Naive thymus-derived CD4-positive, alpha-beta T cell (primary cell): ENCODE results near the gene LDB2. TPM values are rescaled to one million over a fixed set of nuclear protein-coding genes. Genes with fewer than 3 reads are reported as not detected.
"Not testable (repeated sequence)": the region's sequence is repeated elsewhere in the genome, so short reads cannot be mapped to it uniquely, and the experiment has no call there.

Experiments
- ATAC-seq: fragments of 150-1000 bp; cut with Tn5 transposase; 2 replicates; pipeline ENCODE4 v1.10.0; 2021; ENCODE audit warnings: mild to moderate bottlenecking, moderate library complexity
- CTCF ChIA-PET: fragments of 350-600 bp; sonication (Branson Sonifier 250); formaldehyde crosslinking; loops from one replicate; lab custom pipeline; 2021; ENCODE audit warnings: antibody characterized with exemption; lab: Charles Lee
- POLR2A ChIA-PET: fragments of 350-600 bp; sonication (Branson Sonifier 250); formaldehyde crosslinking; loops from one replicate; lab custom pipeline; 2021; ENCODE audit warnings: antibody characterized with exemption, inconsistent platforms; lab: Charles Lee
- DNase-seq, 9 donors: peaks; one replicate each; pipeline versions ENCODE4 v3.0.0 to v3.0.0-alpha.2; 2020 to 2022; ENCODE audit warnings: mixed read lengths in 1 of 9
- H3K27ac ChIP-seq: one replicate; pipeline ENCODE4 v1.7.0; 2013; ENCODE audit warnings: mild to moderate bottlenecking, low read depth, low read length, moderate library complexity
- H3K27me3 ChIP-seq, 2 donors: one replicate each; pipeline ENCODE4 v1.7.0; 2013; ENCODE audit warnings: low read length in 2 of 2, mild to moderate bottlenecking in 2 of 2, moderate library complexity in 2 of 2; ENCODE audit not compliant: control insufficient read depth in 2 of 2, insufficient read depth in 2 of 2
- H3K36me3 ChIP-seq, 3 experiments: 1 replicate in 2 of 3; 2 replicates in 1 of 3; pipeline ENCODE4 v1.7.0; 2013; ENCODE audit warnings: low read length in 3 of 3, mild to moderate bottlenecking in 3 of 3, moderate library complexity in 1 of 3; ENCODE audit not compliant: insufficient read depth in 3 of 3, control insufficient read depth in 2 of 3
- H3K4me1 ChIP-seq, 2 donors: one replicate each; pipeline ENCODE4 v1.7.0; 2013; ENCODE audit warnings: low read length in 2 of 2, mild to moderate bottlenecking in 2 of 2, moderate library complexity in 1 of 2; ENCODE audit not compliant: control insufficient read depth in 2 of 2, insufficient read depth in 2 of 2
- H3K4me3 ChIP-seq: 2 replicates; pipeline ENCODE4 v1.7.0; 2013; ENCODE audit warnings: mild to moderate bottlenecking, low read length
- H3K9me3 ChIP-seq, 3 experiments: 1 replicate in 2 of 3; 2 replicates in 1 of 3; pipeline ENCODE4 v1.7.0; 2013; ENCODE audit warnings: low read length in 3 of 3; ENCODE audit not compliant: control insufficient read depth in 2 of 3
- H3K27ac Mint-ChIP-seq, 9 donors: one replicate each; pipeline ENCODE4 v1.8.0; 2020 to 2022; ENCODE audit warnings: mixed read lengths in 9 of 9, mild to moderate bottlenecking in 8 of 9, moderate library complexity in 5 of 9, inconsistent platforms in 2 of 9
- H3K27me3 Mint-ChIP-seq, 5 donors: one replicate each; pipeline ENCODE4 v1.8.0; 2021 to 2022; ENCODE audit warnings: mixed read lengths in 5 of 5, mild to moderate bottlenecking in 1 of 5
- H3K36me3 Mint-ChIP-seq, 5 donors: one replicate each; pipeline ENCODE4 v1.8.0; 2020 to 2022; ENCODE audit warnings: mixed read lengths in 5 of 5, mild to moderate bottlenecking in 3 of 5, inconsistent platforms in 1 of 5
- H3K4me1 Mint-ChIP-seq, 7 donors: one replicate each; pipeline ENCODE4 v1.8.0; 2020 to 2022; ENCODE audit warnings: mixed read lengths in 7 of 7, mild to moderate bottlenecking in 3 of 7, inconsistent platforms in 1 of 7
- H3K4me3 Mint-ChIP-seq, 10 donors: one replicate each; pipeline ENCODE4 v1.8.0; 2020 to 2022; ENCODE audit warnings: mild to moderate bottlenecking in 10 of 10, mixed read lengths in 10 of 10, moderate library complexity in 6 of 10, inconsistent platforms in 2 of 10
- H3K9me3 Mint-ChIP-seq, 11 donors: one replicate each; pipeline ENCODE4 v1.8.0; 2020 to 2022; ENCODE audit warnings: mixed read lengths in 11 of 11, mild to moderate bottlenecking in 4 of 11, inconsistent platforms in 1 of 11, moderate library complexity in 1 of 11
- intact Hi-C, 2 donors: fragments of 100-400 bp; cut with micrococcal nuclease; formaldehyde crosslinking; loops; one replicate each; pipeline ENCODE4 v1.15.1; 2023
- polyA plus RNA-seq, 2 donors: library from polyadenylated mRNA; unstranded; fragments of 300-500 nt; fragmentation: Illumina TruSeq; gene quantifications; one replicate each; pipeline ENCODE4 v1.2.3, GENCODE V29; 2021
- total RNA-seq, 6 experiments: library from RNA in 5 of 6; stranded (reverse) in 5 of 6; gene quantifications; 1 replicate in 5 of 6; 2 replicates in 1 of 6; pipeline ENCODE4 v1.2.3 and lab custom pipeline; 2021 to 2026

The LDB2 gene
- total and polyA plus RNA-seq, 7 experiments from 2014 or later: 0.29 to 1.5 TPM; not detected in 5

GRCh38 chr4:16523526-16523925, 374.9 kb downstream of the LDB2 start:
- H3K4me3 ChIP-seq, POLR2A ChIA-PET, H3K4me3 Mint-ChIP-seq, H3K9me3 Mint-ChIP-seq, H3K27ac Mint-ChIP-seq, ATAC-seq, H3K4me1 Mint-ChIP-seq, H3K9me3 ChIP-seq, H3K36me3 ChIP-seq, H3K27me3 ChIP-seq, H3K36me3 Mint-ChIP-seq, CTCF ChIA-PET, DNase-seq, H3K27ac ChIP-seq, H3K4me1 ChIP-seq, intact Hi-C loops: not testable (repeated sequence)
- H3K27me3 Mint-ChIP-seq: peaks cover 0 to 15% (median 4%) of the 10 kb centered on the region in 5 donors

- POLR2A ChIA-PET: no interaction called here
Measured at GRCh38 chr4:16521156-16521915, 377.1 kb downstream of the LDB2 start.

GRCh38 chr4:16516796-16517439, 381.5 kb downstream of the LDB2 start:
- POLR2A ChIA-PET: no interaction called here
- no peak for DNase-seq
- Histone ChIP-seq H3K9me3 (no peaks in the 10 kb centered on the region), H3K27ac (no peak overlapping the region), H3K4me1 (no peaks in the 10 kb centered on the region), H3K4me3 (no peak overlapping the region), H3K27me3 (no peaks in the 10 kb centered on the region), H3K36me3 (no peaks in the 10 kb centered on the region)
- intact Hi-C loops: no loop called here
- peaks cover 0 to 3% (median 0%) of the 10 kb centered on the region in 5 donors for H3K27me3 Mint-ChIP-seq
- no peaks in the 10 kb centered on the region for H3K4me1 Mint-ChIP-seq
- no peaks in the 10 kb centered on the region for H3K36me3 Mint-ChIP-seq
- CTCF ChIA-PET: no interaction called here
- H3K4me3 Mint-ChIP-seq: no peak overlapping the region
- peaks cover 0 to 5% (median 0%) of the 10 kb centered on the region in 11 donors for H3K9me3 Mint-ChIP-seq
- ATAC-seq: no peak
- no peak overlapping the region for H3K27ac Mint-ChIP-seq

More at GRCh38 chr4:16521156-16521915, 377.1 kb downstream of the LDB2 start:
- Mint-ChIP-seq H3K4me3 (no peak overlapping the region), H3K36me3 (no peaks in the 10 kb centered on the region), H3K9me3 (peaks cover 0 to 3% (median 0%) of the 10 kb centered on the region in 11 donors), H3K27ac (no peak overlapping the region), H3K27me3 (peaks cover 0 to 9% (median 4%) of the 10 kb centered on the region in 5 donors), H3K4me1 (no peaks in the 10 kb centered on the region)
- H3K4me1 ChIP-seq: no peaks in the 10 kb centered on the region
- CTCF ChIA-PET: no interaction called here
- H3K36me3 ChIP-seq: no peaks in the 10 kb centered on the region
- intact Hi-C loops: no loop called here
- ATAC-seq (no peak), DNase-seq (no peak)
- no peaks in the 10 kb centered on the region for H3K27me3 ChIP-seq
- H3K4me3 ChIP-seq: no peak overlapping the region
- no peak overlapping the region for H3K27ac ChIP-seq
- no peaks in the 10 kb centered on the region for H3K9me3 ChIP-seq

- ChIA-PET CTCF (no interaction called here), POLR2A (no interaction called here)
- Mint-ChIP-seq H3K4me3 (no peak overlapping the region), H3K9me3 (peaks cover 0 to 20% (median 4%) of the 10 kb centered on the region in 11 donors), H3K27me3 (peaks cover 0 to 6% (median 0%) of the 10 kb centered on the region in 5 donors), H3K36me3 (no peaks in the 10 kb centered on the region), H3K4me1 (no peaks in the 10 kb centered on the region), H3K27ac (no peak overlapping the region)
- ATAC-seq (no peak), DNase-seq (no peak)
- Histone ChIP-seq H3K27ac (no peak overlapping the region), H3K36me3 (no peaks in the 10 kb centered on the region), H3K27me3 (no peaks in the 10 kb centered on the region), H3K4me3 (no peak overlapping the region), H3K4me1 (no peaks in the 10 kb centered on the region), H3K9me3 (no peaks in the 10 kb centered on the region)
- intact Hi-C loops: no loop called here
Measured at GRCh38 chr4:16513876-16514275, 384.6 kb downstream of the LDB2 start.

GRCh38 chr4:16508968-16509367, 389.5 kb downstream of the LDB2 start:
- Mint-ChIP-seq H3K4me1 (no peaks in the 10 kb centered on the region), H3K4me3 (no peak overlapping the region), H3K9me3 (peaks cover 0 to 33% (median 10%) of the 10 kb centered on the region in 11 donors), H3K36me3 (no peaks in the 10 kb centered on the region), H3K27me3 (peaks cover 0 to 6% (median 0%) of the 10 kb centered on the region in 5 donors), H3K27ac (no peak overlapping the region)
- intact Hi-C loops: no loop called here
- Histone ChIP-seq H3K4me3 (no peak overlapping the region), H3K9me3 (no peaks in the 10 kb centered on the region), H3K27me3 (no peaks in the 10 kb centered on the region), H3K36me3 (no peaks in the 10 kb centered on the region), H3K4me1 (no peaks in the 10 kb centered on the region), H3K27ac (no peak overlapping the region)
- CTCF ChIA-PET: no interaction called here
- DNase-seq (no peak), ATAC-seq (no peak)
- POLR2A ChIA-PET: no interaction called here

GRCh38 chr4:16505726-16506125, 392.7 kb downstream of the LDB2 start:
- Mint-ChIP-seq H3K36me3 (no peaks in the 10 kb centered on the region), H3K9me3 (peaks cover 0 to 35% (median 9%) of the 10 kb centered on the region in 11 donors), H3K4me1 (no peaks in the 10 kb centered on the region), H3K4me3 (no peak overlapping the region), H3K27me3 (peaks cover 0 to 6% (median 0%) of the 10 kb centered on the region in 5 donors), H3K27ac (no peak overlapping the region)
- ATAC-seq (no peak), DNase-seq (no peak)
- Histone ChIP-seq H3K4me1 (no peaks in the 10 kb centered on the region), H3K27me3 (no peaks in the 10 kb centered on the region), H3K4me3 (no peak overlapping the region), H3K9me3 (peaks cover 0 to 6% (median 0%) of the 10 kb centered on the region in 3 experiments), H3K36me3 (no peaks in the 10 kb centered on the region), H3K27ac (no peak overlapping the region)
- intact Hi-C loops: no loop called here
- ChIA-PET POLR2A (no interaction called here), CTCF (no interaction called here)
